ENCODE data around the gene AOC2. TPM values are rescaled to one million over a fixed set of nuclear protein-coding genes. Genes with fewer than 3 reads are reported as not detected.

AOC2 gene
- total and polyA plus RNA-seq, 2 of the 13 experiments (the other 11 are each of a cell fraction or from before 2014, with no cell fraction given) = 1.2 to 3.3 TPM

DNA sequence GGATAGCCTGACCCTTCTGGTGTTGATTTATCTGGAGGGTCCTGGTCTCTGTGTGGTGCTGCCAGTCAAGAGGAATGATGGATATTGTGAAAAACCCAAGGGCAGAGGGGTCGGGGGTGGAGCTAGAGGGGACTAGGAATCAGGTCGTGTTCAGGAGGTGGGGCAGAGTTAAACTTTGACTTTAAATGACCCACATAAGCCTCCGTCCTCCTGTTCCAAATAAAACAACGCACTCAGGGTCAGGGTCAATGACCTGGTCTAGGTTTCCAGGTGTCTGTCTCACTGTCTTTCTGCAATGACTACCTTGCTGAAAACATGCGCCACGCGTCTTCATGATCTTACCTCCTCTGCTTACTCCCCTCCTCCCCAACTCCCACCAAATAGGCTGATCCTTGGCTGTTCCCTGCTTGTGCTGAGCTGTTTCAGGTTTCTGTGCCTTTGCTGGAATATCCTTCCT lies 21.3 kb downstream of the AOC2 start (continued):
- TF ChIP-seq JDP2 (CRISPR knock-in tag; IDR thresholded peaks at IDR 0.05; ENCODE audit: borderline replicate concordance) (no peak), NCOA1 (CRISPR knock-in tag; IDR thresholded peaks at IDR 0.05) (peak; percentile 87; the same call in 1 of the 2 replicates), ZNF780A (CRISPR knock-in tag; IDR thresholded peaks at IDR 0.05) (no peak), ZNF350 (CRISPR knock-in tag; IDR thresholded peaks at IDR 0.05; ENCODE audit: borderline replicate concordance, low read depth) (no peak), PAF1 (CRISPR knock-in tag; IDR thresholded peaks at IDR 0.05) (no peak), ZNF891 (CRISPR knock-in tag; IDR thresholded peaks at IDR 0.05) (no peak), ZFP36 (IDR thresholded peaks at IDR 0.05; ENCODE audit: borderline replicate concordance, low read depth, low read length, partially characterized antibody) (no peak), ZNF589 (CRISPR knock-in tag; conservative IDR thresholded peaks at IDR 0.05) (no peak)
- TF ChIP-seq, protein P1, sequence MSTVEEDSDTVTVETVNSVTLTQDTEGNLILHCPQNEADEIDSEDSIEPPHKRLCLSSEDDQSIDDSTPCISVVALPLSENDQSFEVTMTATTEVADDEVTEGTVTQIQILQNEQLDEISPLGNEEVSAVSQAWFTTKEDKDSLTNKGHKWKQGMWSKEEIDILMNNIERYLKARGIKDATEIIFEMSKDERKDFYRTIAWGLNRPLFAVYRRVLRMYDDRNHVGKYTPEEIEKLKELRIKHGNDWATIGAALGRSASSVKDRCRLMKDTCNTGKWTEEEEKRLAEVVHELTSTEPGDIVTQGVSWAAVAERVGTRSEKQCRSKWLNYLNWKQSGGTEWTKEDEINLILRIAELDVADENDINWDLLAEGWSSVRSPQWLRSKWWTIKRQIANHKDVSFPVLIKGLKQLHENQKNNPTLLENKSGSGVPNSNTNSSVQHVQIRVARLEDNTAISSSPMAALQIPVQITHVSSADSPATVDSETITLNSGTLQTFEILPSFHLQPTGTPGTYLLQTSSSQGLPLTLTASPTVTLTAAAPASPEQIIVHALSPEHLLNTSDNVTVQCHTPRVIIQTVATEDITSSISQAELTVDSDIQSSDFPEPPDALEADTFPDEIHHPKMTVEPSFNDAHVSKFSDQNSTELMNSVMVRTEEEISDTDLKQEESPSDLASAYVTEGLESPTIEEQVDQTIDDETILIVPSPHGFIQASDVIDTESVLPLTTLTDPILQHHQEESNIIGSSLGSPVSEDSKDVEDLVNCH (CRISPR knock-in tag; IDR thresholded peaks at IDR 0.05) = no peak
- TF ChIP-seq, protein P2, sequence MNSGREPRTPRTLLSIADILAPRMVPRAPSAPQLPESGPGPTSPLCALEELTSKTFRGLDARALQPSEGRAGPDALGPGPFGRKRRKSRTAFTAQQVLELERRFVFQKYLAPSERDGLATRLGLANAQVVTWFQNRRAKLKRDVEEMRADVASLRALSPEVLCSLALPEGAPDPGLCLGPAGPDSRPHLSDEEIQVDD (CRISPR knock-in tag; IDR thresholded peaks at IDR 0.05; ENCODE audit: borderline replicate concordance) = no peak; the same call in 1 of the 2 replicates
- TF ChIP-seq, protein P3, sequence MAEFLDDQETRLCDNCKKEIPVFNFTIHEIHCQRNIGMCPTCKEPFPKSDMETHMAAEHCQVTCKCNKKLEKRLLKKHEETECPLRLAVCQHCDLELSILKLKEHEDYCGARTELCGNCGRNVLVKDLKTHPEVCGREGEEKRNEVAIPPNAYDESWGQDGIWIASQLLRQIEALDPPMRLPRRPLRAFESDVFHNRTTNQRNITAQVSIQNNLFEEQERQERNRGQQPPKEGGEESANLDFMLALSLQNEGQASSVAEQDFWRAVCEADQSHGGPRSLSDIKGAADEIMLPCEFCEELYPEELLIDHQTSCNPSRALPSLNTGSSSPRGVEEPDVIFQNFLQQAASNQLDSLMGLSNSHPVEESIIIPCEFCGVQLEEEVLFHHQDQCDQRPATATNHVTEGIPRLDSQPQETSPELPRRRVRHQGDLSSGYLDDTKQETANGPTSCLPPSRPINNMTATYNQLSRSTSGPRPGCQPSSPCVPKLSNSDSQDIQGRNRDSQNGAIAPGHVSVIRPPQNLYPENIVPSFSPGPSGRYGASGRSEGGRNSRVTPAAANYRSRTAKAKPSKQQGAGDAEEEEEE (CRISPR knock-in tag; IDR thresholded peaks at IDR 0.05; ENCODE audit: borderline replicate concordance) = no peak
- TF ChIP-seq, protein P4, sequence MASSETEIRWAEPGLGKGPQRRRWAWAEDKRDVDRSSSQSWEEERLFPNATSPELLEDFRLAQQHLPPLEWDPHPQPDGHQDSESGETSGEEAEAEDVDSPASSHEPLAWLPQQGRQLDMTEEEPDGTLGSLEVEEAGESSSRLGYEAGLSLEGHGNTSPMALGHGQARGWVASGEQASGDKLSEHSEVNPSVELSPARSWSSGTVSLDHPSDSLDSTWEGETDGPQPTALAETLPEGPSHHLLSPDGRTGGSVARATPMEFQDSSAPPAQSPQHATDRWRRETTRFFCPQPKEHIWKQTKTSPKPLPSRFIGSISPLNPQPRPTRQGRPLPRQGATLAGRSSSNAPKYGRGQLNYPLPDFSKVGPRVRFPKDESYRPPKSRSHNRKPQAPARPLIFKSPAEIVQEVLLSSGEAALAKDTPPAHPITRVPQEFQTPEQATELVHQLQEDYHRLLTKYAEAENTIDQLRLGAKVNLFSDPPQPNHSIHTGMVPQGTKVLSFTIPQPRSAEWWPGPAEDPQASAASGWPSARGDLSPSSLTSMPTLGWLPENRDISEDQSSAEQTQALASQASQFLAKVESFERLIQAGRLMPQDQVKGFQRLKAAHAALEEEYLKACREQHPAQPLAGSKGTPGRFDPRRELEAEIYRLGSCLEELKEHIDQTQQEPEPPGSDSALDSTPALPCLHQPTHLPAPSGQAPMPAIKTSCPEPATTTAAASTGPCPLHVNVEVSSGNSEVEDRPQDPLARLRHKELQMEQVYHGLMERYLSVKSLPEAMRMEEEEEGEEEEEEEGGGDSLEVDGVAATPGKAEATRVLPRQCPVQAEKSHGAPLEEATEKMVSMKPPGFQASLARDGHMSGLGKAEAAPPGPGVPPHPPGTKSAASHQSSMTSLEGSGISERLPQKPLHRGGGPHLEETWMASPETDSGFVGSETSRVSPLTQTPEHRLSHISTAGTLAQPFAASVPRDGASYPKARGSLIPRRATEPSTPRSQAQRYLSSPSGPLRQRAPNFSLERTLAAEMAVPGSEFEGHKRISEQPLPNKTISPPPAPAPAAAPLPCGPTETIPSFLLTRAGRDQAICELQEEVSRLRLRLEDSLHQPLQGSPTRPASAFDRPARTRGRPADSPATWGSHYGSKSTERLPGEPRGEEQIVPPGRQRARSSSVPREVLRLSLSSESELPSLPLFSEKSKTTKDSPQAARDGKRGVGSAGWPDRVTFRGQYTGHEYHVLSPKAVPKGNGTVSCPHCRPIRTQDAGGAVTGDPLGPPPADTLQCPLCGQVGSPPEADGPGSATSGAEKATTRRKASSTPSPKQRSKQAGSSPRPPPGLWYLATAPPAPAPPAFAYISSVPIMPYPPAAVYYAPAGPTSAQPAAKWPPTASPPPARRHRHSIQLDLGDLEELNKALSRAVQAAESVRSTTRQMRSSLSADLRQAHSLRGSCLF (CRISPR knock-in tag; IDR thresholded peaks at IDR 0.05; ENCODE audit: borderline replicate concordance) = no peak
- TF ChIP-seq, protein P5, sequence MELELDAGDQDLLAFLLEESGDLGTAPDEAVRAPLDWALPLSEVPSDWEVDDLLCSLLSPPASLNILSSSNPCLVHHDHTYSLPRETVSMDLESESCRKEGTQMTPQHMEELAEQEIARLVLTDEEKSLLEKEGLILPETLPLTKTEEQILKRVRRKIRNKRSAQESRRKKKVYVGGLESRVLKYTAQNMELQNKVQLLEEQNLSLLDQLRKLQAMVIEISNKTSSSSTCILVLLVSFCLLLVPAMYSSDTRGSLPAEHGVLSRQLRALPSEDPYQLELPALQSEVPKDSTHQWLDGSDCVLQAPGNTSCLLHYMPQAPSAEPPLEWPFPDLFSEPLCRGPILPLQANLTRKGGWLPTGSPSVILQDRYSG (CRISPR knock-in tag; IDR thresholded peaks at IDR 0.05) = no peak
- TF ChIP-seq, protein P6, sequence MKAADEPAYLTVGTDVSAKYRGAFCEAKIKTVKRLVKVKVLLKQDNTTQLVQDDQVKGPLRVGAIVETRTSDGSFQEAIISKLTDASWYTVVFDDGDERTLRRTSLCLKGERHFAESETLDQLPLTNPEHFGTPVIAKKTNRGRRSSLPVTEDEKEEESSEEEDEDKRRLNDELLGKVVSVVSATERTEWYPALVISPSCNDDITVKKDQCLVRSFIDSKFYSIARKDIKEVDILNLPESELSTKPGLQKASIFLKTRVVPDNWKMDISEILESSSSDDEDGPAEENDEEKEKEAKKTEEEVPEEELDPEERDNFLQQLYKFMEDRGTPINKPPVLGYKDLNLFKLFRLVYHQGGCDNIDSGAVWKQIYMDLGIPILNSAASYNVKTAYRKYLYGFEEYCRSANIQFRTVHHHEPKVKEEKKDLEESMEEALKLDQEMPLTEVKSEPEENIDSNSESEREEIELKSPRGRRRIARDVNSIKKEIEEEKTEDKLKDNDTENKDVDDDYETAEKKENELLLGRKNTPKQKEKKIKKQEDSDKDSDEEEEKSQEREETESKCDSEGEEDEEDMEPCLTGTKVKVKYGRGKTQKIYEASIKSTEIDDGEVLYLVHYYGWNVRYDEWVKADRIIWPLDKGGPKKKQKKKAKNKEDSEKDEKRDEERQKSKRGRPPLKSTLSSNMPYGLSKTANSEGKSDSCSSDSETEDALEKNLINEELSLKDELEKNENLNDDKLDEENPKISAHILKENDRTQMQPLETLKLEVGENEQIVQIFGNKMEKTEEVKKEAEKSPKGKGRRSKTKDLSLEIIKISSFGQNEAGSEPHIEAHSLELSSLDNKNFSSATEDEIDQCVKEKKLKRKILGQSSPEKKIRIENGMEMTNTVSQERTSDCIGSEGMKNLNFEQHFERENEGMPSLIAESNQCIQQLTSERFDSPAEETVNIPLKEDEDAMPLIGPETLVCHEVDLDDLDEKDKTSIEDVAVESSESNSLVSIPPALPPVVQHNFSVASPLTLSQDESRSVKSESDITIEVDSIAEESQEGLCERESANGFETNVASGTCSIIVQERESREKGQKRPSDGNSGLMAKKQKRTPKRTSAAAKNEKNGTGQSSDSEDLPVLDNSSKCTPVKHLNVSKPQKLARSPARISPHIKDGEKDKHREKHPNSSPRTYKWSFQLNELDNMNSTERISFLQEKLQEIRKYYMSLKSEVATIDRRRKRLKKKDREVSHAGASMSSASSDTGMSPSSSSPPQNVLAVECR (CRISPR knock-in tag; IDR thresholded peaks at IDR 0.05; ENCODE audit: borderline replicate concordance) = peak; percentile 72; the same call in 1 of the 2 replicates

Measured in HepG2 (cell line).